Loucy (cell line): Measurements from ENCODE around the gene PTRH2.

ENCODE experiments used
- H2AFZ ChIP-seq: fragments of 200-600 bp; sonication (generic); 2 replicates; pipeline ENCODE4 v1.6.0; 2016; ENCODE audit warnings: antibody characterized with exemption, mild to moderate bottlenecking, low read length, moderate library complexity
- H3F3A ChIP-seq: fragments of 200-600 bp; 2 replicates; pipeline ENCODE4 v1.6.0; 2016; ENCODE audit warnings: antibody characterized with exemption, low read depth, mild to moderate bottlenecking
- H3K27me3 ChIP-seq: fragments of 200-600 bp; sonication (generic); 2 replicates; pipeline ENCODE4 v1.6.1; 2014; ENCODE audit warnings: low read length, mild to moderate bottlenecking; ENCODE audit not compliant: insufficient read depth, poor library complexity, severe bottlenecking
- H3K36me3 ChIP-seq: fragments of 200-600 bp; sonication (generic); 2 replicates; pipeline ENCODE4 v1.6.1; 2016; ENCODE audit warnings: low read length; ENCODE audit not compliant: insufficient read depth
- H3K4me1 ChIP-seq: fragments of 200-600 bp; sonication (generic); 2 replicates; pipeline ENCODE4 v1.5.1; 2014; ENCODE audit warnings: low read length, mild to moderate bottlenecking; ENCODE audit not compliant: insufficient read depth, poor library complexity, severe bottlenecking
- H3K4me2 ChIP-seq: fragments of 200-600 bp; sonication (generic); 2 replicates; pipeline ENCODE4 v1.6.0; 2014; ENCODE audit warnings: antibody characterized with exemption, low read length, low read depth, mild to moderate bottlenecking; ENCODE audit not compliant: poor library complexity, severe bottlenecking
- H3K4me3 ChIP-seq: fragments of 200-600 bp; sonication (generic); 2 replicates; pipeline ENCODE4 v1.5.1; 2014; ENCODE audit warnings: low read length, mild to moderate bottlenecking, mixed read lengths; ENCODE audit not compliant: poor library complexity, severe bottlenecking
- H3K79me2 ChIP-seq: fragments of 200-600 bp; sonication (generic); 2 replicates; pipeline ENCODE4 v1.6.1; 2014; ENCODE audit warnings: low read length; ENCODE audit not compliant: insufficient read depth
- H3K9ac ChIP-seq: fragments of 200-600 bp; sonication (generic); 2 replicates; pipeline ENCODE4 v1.6.0; 2014; ENCODE audit warnings: mild to moderate bottlenecking, low read depth, low read length, moderate library complexity; ENCODE audit not compliant: poor library complexity, severe bottlenecking
- H3K9me2 ChIP-seq: fragments of 200-600 bp; sonication (generic); replicated peaks from 2 replicates; pipeline ENCODE4 v1.6.1; 2016; ENCODE audit warnings: low read depth, low read length, mixed read lengths
- H3K9me3 ChIP-seq: fragments of 200-600 bp; sonication (generic); 2 replicates; pipeline ENCODE4 v1.6.1; 2014; ENCODE audit warnings: mild to moderate bottlenecking, antibody characterized with exemption, low read length, low read depth; ENCODE audit not compliant: insufficient read depth
- H4K20me1 ChIP-seq: fragments of 200-600 bp; sonication (generic); 2 replicates; pipeline ENCODE4 v1.6.0; 2014; ENCODE audit warnings: antibody characterized with exemption, low read length, mild to moderate bottlenecking; ENCODE audit not compliant: insufficient read depth, poor library complexity, severe bottlenecking
- CTCF ChIP-seq: fragments of 200-600 bp; sonication (generic); conservative IDR thresholded peaks from 2 replicates; pipeline ENCODE4 v1.5.1; 2014; ENCODE audit warnings: mild to moderate bottlenecking, antibody characterized with exemption, low read length
- EZH2phosphoT487 ChIP-seq: fragments of 200-600 bp; IDR thresholded peaks from 2 replicates; pipeline ENCODE4 v1.6.1; 2018; ENCODE audit warnings: antibody characterized with exemption, mild to moderate bottlenecking, moderate library complexity, borderline replicate concordance

PTRH2 gene

DNA sequence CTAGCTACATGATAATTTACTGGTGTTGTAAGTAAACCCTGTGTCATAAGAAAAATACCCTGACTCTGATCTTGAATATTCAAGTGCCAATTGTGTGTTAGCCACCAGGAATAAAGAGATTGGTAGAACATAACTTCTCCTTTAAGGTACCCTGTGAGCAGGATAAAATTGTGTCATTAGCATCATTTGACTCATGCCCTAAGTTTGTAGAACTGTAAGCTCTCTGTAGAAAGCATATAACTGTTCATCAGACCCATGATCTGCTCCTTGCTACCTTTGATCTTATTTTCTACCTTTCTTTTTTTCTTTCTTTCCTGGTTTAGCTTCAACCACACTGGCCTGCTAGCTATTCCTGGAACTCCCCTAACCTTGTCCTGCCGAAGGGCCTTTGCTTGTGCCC is 35.8 kb downstream of the PTRH2 start:
- TF ChIP-seq EZH2phosphoT487 (no peak), CTCF (no peak)
- H3K36me3 ChIP-seq: peaks cover 93% of the 10 kb centered on the region
- H3K9me3 ChIP-seq: no peaks in the 10 kb centered on the region
- H3K9me2 ChIP-seq: no peaks in the 10 kb centered on the region
- no peaks in the 10 kb centered on the region for H3K4me1 ChIP-seq
- H3F3A ChIP-seq: no peaks in the 10 kb centered on the region
- H3K4me2 ChIP-seq: no peak overlapping the region
- no peaks in the 10 kb centered on the region for H3K27me3 ChIP-seq
- H3K79me2 ChIP-seq: no peaks in the 10 kb centered on the region
- H2AFZ ChIP-seq: no peak overlapping the region
- H3K9ac ChIP-seq: no peak overlapping the region
- H4K20me1 ChIP-seq: peaks cover 4% of the 10 kb centered on the region
- no peak overlapping the region for H3K4me3 ChIP-seq

GRCh38 chr17:59669944-59670343 is 37.3 kb downstream of the PTRH2 start:
- H3K27me3 ChIP-seq: no peaks in the 10 kb centered on the region
- TF ChIP-seq CTCF: no peak
- TF ChIP-seq EZH2phosphoT487: no peak
- no peaks in the 10 kb centered on the region for H3K79me2 ChIP-seq
- H3K9me3 ChIP-seq: no peaks in the 10 kb centered on the region
- peaks cover 4% of the 10 kb centered on the region for H4K20me1 ChIP-seq
- H3K9me2 ChIP-seq: no peaks in the 10 kb centered on the region
- no peak overlapping the region for H3K9ac ChIP-seq
- no peak overlapping the region for H2AFZ ChIP-seq
- no peaks in the 10 kb centered on the region for H3F3A ChIP-seq
- no peak overlapping the region for H3K4me3 ChIP-seq
- no peaks in the 10 kb centered on the region for H3K4me1 ChIP-seq
- H3K36me3 ChIP-seq: peaks cover 90% of the 10 kb centered on the region
- no peak overlapping the region for H3K4me2 ChIP-seq

DNA sequence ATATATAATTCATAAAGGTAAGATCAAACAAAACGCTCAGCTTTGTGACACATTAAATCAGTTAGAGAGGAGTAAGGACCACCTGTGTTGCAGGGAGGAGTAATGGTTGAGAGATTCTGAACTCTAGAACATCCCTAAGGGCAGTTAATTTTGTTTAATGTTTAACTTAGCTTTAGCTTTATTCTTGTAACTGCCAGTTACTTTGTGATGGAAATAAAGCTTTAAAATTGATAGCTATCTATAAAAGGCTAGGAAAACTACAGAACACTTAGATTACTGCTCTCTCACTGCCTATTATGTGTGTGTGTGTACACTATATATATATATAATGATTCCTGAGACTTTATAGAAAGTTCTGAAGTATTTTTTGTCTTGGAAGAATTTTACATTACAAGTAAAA is 37.8 kb downstream of the PTRH2 start:
- H3K4me1 ChIP-seq: no peaks in the 10 kb centered on the region
- H3K79me2 ChIP-seq: no peaks in the 10 kb centered on the region
- no peaks in the 10 kb centered on the region for H3F3A ChIP-seq
- H3K4me3 ChIP-seq: no peak overlapping the region
- H3K4me2 ChIP-seq: no peak overlapping the region
- no peak overlapping the region for H3K9ac ChIP-seq
- H4K20me1 ChIP-seq: peaks cover 4% of the 10 kb centered on the region
- no peak overlapping the region for H2AFZ ChIP-seq
- H3K9me2 ChIP-seq: no peaks in the 10 kb centered on the region
- H3K27me3 ChIP-seq: no peaks in the 10 kb centered on the region
- peaks cover 90% of the 10 kb centered on the region for H3K36me3 ChIP-seq
- no peaks in the 10 kb centered on the region for H3K9me3 ChIP-seq
- no peak for TF ChIP-seq CTCF
- no peak for TF ChIP-seq EZH2phosphoT487
